B cell (primary cell): ENCODE measurements around the gene STAT5B. TPM values are rescaled to one million over a fixed set of nuclear protein-coding genes. Genes with fewer than 3 reads are reported as not detected.

ENCODE experiments used
- ATAC-seq: fragments of 200-7000 bp; cut with Tn5 transposase; one replicate; pipeline ENCODE4 v1.10.0; 2021; ENCODE audit warnings: low read depth, mild to moderate bottlenecking, moderate number of reproducible peaks, moderate library complexity
- CTCF ChIA-PET: fragments of 350-600 bp; sonication (Branson Sonifier 250); formaldehyde crosslinking; loops from one replicate; lab custom pipeline; 2021; ENCODE audit warnings: antibody characterized with exemption, inconsistent platforms; lab: Charles Lee
- POLR2A ChIA-PET: fragments of 350-600 bp; sonication (Branson Sonifier 250); formaldehyde crosslinking; loops from one replicate; lab custom pipeline; 2021; ENCODE audit warnings: antibody characterized with exemption; lab: Charles Lee
- DNase-seq: peaks from one replicate; pipeline ENCODE4 v3.0.0; 2013
- H2AFZ ChIP-seq: 2 replicates; pipeline ENCODE4 v1.6.1; 2012; ENCODE audit warnings: mild to moderate bottlenecking, low read depth, low read length; ENCODE audit not compliant: insufficient read depth, poor library complexity, severe bottlenecking
- H3K27ac ChIP-seq, 2 donors: 1 replicate in 1 of 2; 2 replicates in 1 of 2; pipeline ENCODE4 v1.5.1; 2012 to 2013; ENCODE audit warnings: low read length in 2 of 2, mild to moderate bottlenecking in 2 of 2, moderate library complexity in 1 of 2
- H3K27me3 ChIP-seq, 4 experiments: fragments of 200-600 bp in 1 of 4; sonication (generic) in 1 of 4; replicated peaks in 1 of 4; 1 replicate in 2 of 4; 2 replicates in 2 of 4; pipeline versions ENCODE4 v1.6.1 to v1.7.0; 2013 to 2016; ENCODE audit warnings: low read length in 3 of 4, mild to moderate bottlenecking in 2 of 4, mixed read lengths in 1 of 4, moderate library complexity in 1 of 4; ENCODE audit not compliant: insufficient read depth in 4 of 4, control insufficient read depth in 3 of 4; ENCODE audit errors: control extremely low read depth in 1 of 4
- H3K36me3 ChIP-seq, 2 experiments: replicated peaks in 1 of 2; 1 replicate in 1 of 2; 2 replicates in 1 of 2; pipeline versions ENCODE4 v1.6.1 to v1.7.1; 2013; ENCODE audit warnings: low read length in 1 of 2; ENCODE audit not compliant: insufficient read depth in 2 of 2, control insufficient read depth in 1 of 2; ENCODE audit errors: control extremely low read depth in 1 of 2, extremely low read depth in 1 of 2
- H3K4me1 ChIP-seq, 2 donors: fragments of 200-600 bp in 1 of 2; sonication (generic) in 1 of 2; 1 replicate in 1 of 2; 2 replicates in 1 of 2; pipeline versions ENCODE4 v1.5.1 to v1.6.1; 2013 to 2017; ENCODE audit warnings: low read length in 2 of 2; ENCODE audit not compliant: control insufficient read depth in 2 of 2, insufficient read depth in 2 of 2
- H3K4me2 ChIP-seq: replicated peaks from 2 replicates; pipeline ENCODE3; 2012; ENCODE audit warnings: mild to moderate bottlenecking, low read depth, low read length; ENCODE audit not compliant: poor library complexity, severe bottlenecking
- H3K4me3 ChIP-seq, 5 experiments: fragments of 200-600 bp in 1 of 5; sonication (generic) in 1 of 5; 1 replicate in 3 of 5; 2 replicates in 2 of 5; pipeline versions ENCODE4 v1.5.1 to v1.7.0; 2011 to 2016; ENCODE audit warnings: low read length in 4 of 5, mild to moderate bottlenecking in 4 of 5, low read depth in 2 of 5, control low read depth in 1 of 5, moderate library complexity in 1 of 5; ENCODE audit not compliant: insufficient read depth in 1 of 5; ENCODE audit errors: control extremely low read depth in 1 of 5, extremely low read depth in 1 of 5
- H3K79me2 ChIP-seq: fragments of 200-600 bp; sonication (generic); one replicate; pipeline ENCODE4 v1.6.0; 2016; ENCODE audit warnings: low read length; ENCODE audit not compliant: control insufficient read depth, insufficient read depth
- H3K9ac ChIP-seq: fragments of 200-600 bp; sonication (generic); 2 replicates; pipeline ENCODE4 v1.6.1; 2017; ENCODE audit warnings: mild to moderate bottlenecking, low read length, moderate library complexity
- H3K9me3 ChIP-seq, 3 donors: one replicate each; pipeline versions ENCODE4 v1.6.1 to v1.7.1; 2013; ENCODE audit warnings: low read length in 2 of 3; ENCODE audit not compliant: control insufficient read depth in 2 of 3, insufficient read depth in 1 of 3; ENCODE audit errors: control extremely low read depth in 1 of 3
- H4K20me1 ChIP-seq: 2 replicates; pipeline ENCODE4 v1.6.0; 2012; ENCODE audit warnings: mild to moderate bottlenecking, low read length; ENCODE audit not compliant: insufficient read depth, control insufficient read depth, poor library complexity, severe bottlenecking
- H3K27ac Mint-ChIP-seq: one replicate; pipeline ENCODE4 v1.8.0; 2021; ENCODE audit warnings: mixed read lengths
- H3K27me3 Mint-ChIP-seq: one replicate; pipeline ENCODE4 v1.8.0; 2021; ENCODE audit warnings: mixed read lengths
- H3K4me1 Mint-ChIP-seq: one replicate; pipeline ENCODE4 v1.8.0; 2021; ENCODE audit warnings: mixed read lengths
- H3K4me3 Mint-ChIP-seq: one replicate; pipeline ENCODE4 v1.8.0; 2021; ENCODE audit warnings: mixed read lengths
- H3K9me3 Mint-ChIP-seq: one replicate; pipeline ENCODE4 v1.8.0; 2022; ENCODE audit warnings: mixed read lengths; ENCODE audit not compliant: insufficient read depth
- CTCF ChIP-seq: fragments of 200-600 bp; IDR thresholded peaks from one replicate; pipeline ENCODE4 v1.8.0; 2022; ENCODE audit warnings: antibody characterized with exemption, mild to moderate bottlenecking
- EZH2 ChIP-seq: IDR thresholded peaks from 2 replicates; pipeline ENCODE4 v1.6.1; 2012; ENCODE audit warnings: borderline replicate concordance, low read depth, mild to moderate bottlenecking, moderate library complexity, low read length; ENCODE audit not compliant: insufficient read depth, poor library complexity, severe bottlenecking
- WGBS: methylation state at CpG from one replicate; pipeline ENCODE4 v1.1.5; 2013; ENCODE audit warnings: missing lambda C conversion rate; ENCODE audit not compliant: insufficient coverage; 5-methylcytosine and 5-hydroxymethylcytosine counted together
- intact Hi-C: fragments of 100-400 bp; cut with micrococcal nuclease; formaldehyde crosslinking; loops from one replicate; pipeline ENCODE4 v1.10.0; 2022
- polyA plus RNA-seq: library from polyadenylated mRNA; depleted of rRNA; stranded (reverse); fragments of >200 nt; gene quantifications from 2 replicates; pipeline ENCODE4 v1.2.3, GENCODE V29; 2012
- total RNA-seq, 2 donors: library from RNA; stranded (reverse); fragments of 120-200 nt in 1 of 2; gene quantifications; 1 replicate in 1 of 2; 2 replicates in 1 of 2; pipeline versions ENCODE4 v1.2.3 to v1.2.4, GENCODE V29; 2013 to 2022

The STAT5B gene
- total and polyA plus RNA-seq, 2 donors (not counting 1 experiment from before 2014, with no cell fraction given): 70.0 to 103 TPM

- Histone ChIP-seq H3K79me2 (peaks cover 12% of the 10 kb centered on the region), H3K9ac (no peak overlapping the region), H3K27me3 (no peaks in the 10 kb centered on the region), H2AFZ (no peak overlapping the region), H4K20me1 (peaks cover 7% of the 10 kb centered on the region), H3K4me2 (peak overlapping the region; percentile 9), H3K36me3 (peaks cover 0 to 51% of the 10 kb centered on the region in 2 experiments), H3K4me1 (peaks cover 12 to 27% of the 10 kb centered on the region in 2 donors), H3K27ac (no peak overlapping the region), H3K9me3 (no peaks in the 10 kb centered on the region), H3K4me3 (no peak overlapping the region)
- ChIA-PET CTCF (interaction anchor here (0.6 to 20.6 kb wide), 26 partner anchors 10 to 358 kb away, joined by 3 to 546 read pairs (median 6); partner anchors contain the start of genes GHDC and STAT3), POLR2A (interaction anchor here (1.0 kb wide), 1 partner anchor 83 kb away, joined by 4 read pairs; no protein-coding TSS in a partner anchor)
- H3K9me3 Mint-ChIP-seq: no peaks in the 10 kb centered on the region
- WGBS: 61% methylated on average over 4 of the region's 10 CpGs
- peak; percentile 98 for ATAC-seq
- H3K4me3 Mint-ChIP-seq: no peak overlapping the region
- intact Hi-C loops: loop anchor here (1.0 to 5.0 kb wide), 5 partner anchors 10 to 205 kb away; partner anchors contain the start of gene STAT3
- H3K27me3 Mint-ChIP-seq: no peaks in the 10 kb centered on the region
- H3K27ac Mint-ChIP-seq: peak overlapping the region; percentile 77
- peak; percentile 94 for DNase-seq
- TF ChIP-seq EZH2: no peak
- peak; percentile 99 for TF ChIP-seq CTCF
- peaks cover 26% of the 10 kb centered on the region for H3K4me1 Mint-ChIP-seq
Measured at GRCh38 chr17:42322382-42323267, 46.4 kb upstream of the STAT5B start.
